ENCODE measurements around the gene SERPINE1.

The SERPINE1 gene

GRCh38 chr7:101097561-101097960, 29.3 kb upstream of the SERPINE1 start (continued):
- TF ChIP-seq ZNF785 (tag by site-specific recombination; IDR thresholded peaks at IDR 0.05) (no peak), KLF1 (tag by site-specific recombination; IDR thresholded peaks at IDR 0.05) (no peak), ZNF404 (tag by site-specific recombination; IDR thresholded peaks at IDR 0.05) (no peak), ZNF488 (tag by site-specific recombination; IDR thresholded peaks at IDR 0.05) (no peak), ZNF350 (tag by site-specific recombination; IDR thresholded peaks at IDR 0.05) (no peak), ZNF280C (tag by site-specific recombination; IDR thresholded peaks at IDR 0.05) (no peak), ZNF623 (tag by site-specific recombination; IDR thresholded peaks at IDR 0.05) (no peak), ZNF19 (tag by site-specific recombination; IDR thresholded peaks at IDR 0.05; ENCODE audit: low read depth) (no peak), GFI1B (tag by site-specific recombination; IDR thresholded peaks at IDR 0.05) (no peak), YY1 (tag by site-specific recombination; IDR thresholded peaks at IDR 0.05) (no peak), ZBTB48 (tag by site-specific recombination; IDR thresholded peaks at IDR 0.05) (no peak), ZNF585B (tag by site-specific recombination; IDR thresholded peaks at IDR 0.05) (no peak), ZNF132 (tag by site-specific recombination; IDR thresholded peaks at IDR 0.05; ENCODE audit: borderline replicate concordance) (no peak)

GRCh38 chr7:101099969-101100781, 26.7 kb upstream of the SERPINE1 start:
- H3K27ac ChIP-seq (ENCODE audit: extremely low read depth, low read depth, low read length): no peak overlapping the region
- no peak overlapping the region for H3K4me3 ChIP-seq (ENCODE audit: low read depth, low read length)
- H3K36me3 ChIP-seq (ENCODE audit: control insufficient read depth in 2 of 2, insufficient read depth in 1 of 2, low read length in 2 of 2): no peaks in the 10 kb centered on the region
- POLR2A ChIA-PET: no interaction called here
- H3K9me3 ChIP-seq (ENCODE audit: control insufficient read depth, insufficient read depth, low read depth, low read length): no peaks in the 10 kb centered on the region
- no peaks in the 10 kb centered on the region for H3K4me1 ChIP-seq (ENCODE audit: control insufficient read depth, insufficient read depth, low read length)
- CTCF ChIA-PET: interaction anchor here (0.6 to 1.4 kb wide), 4 partner anchors 26 to 330 kb away, joined by 3 to 5 read pairs (median 4); no protein-coding TSS in a partner anchor
- TF ChIP-seq BCL11B (tag by site-specific recombination; IDR thresholded peaks at IDR 0.05; ENCODE audit: low read depth) (no peak), IKZF3 (tag by site-specific recombination; IDR thresholded peaks at IDR 0.05) (no peak), ZNF133 (tag by site-specific recombination; IDR thresholded peaks at IDR 0.05) (no peak), ZNF221 (tag by site-specific recombination; IDR thresholded peaks at IDR 0.05; ENCODE audit: borderline replicate concordance) (no peak), GLIS1 (tag by site-specific recombination; IDR thresholded peaks at IDR 0.05) (peak; percentile 98), ZNF776 (tag by site-specific recombination; IDR thresholded peaks at IDR 0.05; ENCODE audit: borderline replicate concordance) (no peak), ZNF354C (tag by site-specific recombination; IDR thresholded peaks at IDR 0.05; ENCODE audit: borderline replicate concordance, low read depth) (no peak), ZNF629 (tag by site-specific recombination; IDR thresholded peaks at IDR 0.05) (peak; percentile 65), ZNF660 (tag by site-specific recombination; IDR thresholded peaks at IDR 0.05) (peak; percentile 94), KLF7 (tag by site-specific recombination; IDR thresholded peaks at IDR 0.05; ENCODE audit: borderline replicate concordance) (no peak), AEBP2 (tag by site-specific recombination; IDR thresholded peaks at IDR 0.05; ENCODE audit: borderline replicate concordance) (no peak), ZFHX2 (tag by site-specific recombination; conservative IDR thresholded peaks at IDR 0.05) (peak; percentile 53), ZNF174 (tag by site-specific recombination; IDR thresholded peaks at IDR 0.05) (no peak), ZNF175 (tag by site-specific recombination; IDR thresholded peaks at IDR 0.05) (no peak), PRDM4 (tag by site-specific recombination; IDR thresholded peaks at IDR 0.05) (no peak), ZNF335 (tag by site-specific recombination; conservative IDR thresholded peaks at IDR 0.05) (peak; percentile 86), ZNF544 (tag by site-specific recombination; IDR thresholded peaks at IDR 0.05) (no peak), ZNF548 (tag by site-specific recombination; IDR thresholded peaks at IDR 0.05) (no peak)

All from HEK293 (cell line).